Neural cell (in vitro differentiated cells): ENCODE data around the gene SEMG2. TPM values are rescaled to one million over a fixed set of nuclear protein-coding genes. Genes with fewer than 3 reads are reported as not detected.

ENCODE experiments used
- H2AFZ ChIP-seq: fragments of 200-600, 300-800 bp; sonication (generic), shearing (Covaris generic); 2 replicates; pipeline ENCODE4 v1.6.0; 2014; ENCODE audit warnings: low read depth, mild to moderate bottlenecking, antibody characterized with exemption, low read length, moderate library complexity
- H3F3A ChIP-seq: fragments of 200-600 bp; shearing (Covaris generic); 2 replicates; pipeline ENCODE4 v1.6.1; 2016; ENCODE audit warnings: mild to moderate bottlenecking, moderate library complexity, mixed read lengths, antibody characterized with exemption, low read length; ENCODE audit not compliant: insufficient read depth, poor library complexity, severe bottlenecking
- H3K27ac ChIP-seq: fragments of 200-600, 300-800 bp; sonication (generic), shearing (Covaris generic); 2 replicates; pipeline ENCODE4 v1.5.1; 2014; ENCODE audit warnings: mild to moderate bottlenecking, low read length, moderate library complexity
- H3K27me3 ChIP-seq: fragments of 300-800, 200-600 bp; sonication (generic), shearing (Covaris generic); 2 replicates; pipeline ENCODE4 v1.6.0; 2014; ENCODE audit warnings: mild to moderate bottlenecking, low read depth, low read length, moderate library complexity; ENCODE audit not compliant: insufficient read depth
- H3K36me3 ChIP-seq: fragments of 300-800, 200-600 bp; sonication (generic), shearing (Covaris generic); 2 replicates; pipeline ENCODE4 v1.5.1; 2014; ENCODE audit warnings: mild to moderate bottlenecking, antibody characterized with exemption, low read length, moderate library complexity; ENCODE audit not compliant: insufficient read depth
- H3K4me2 ChIP-seq: fragments of 300-800, 200-600 bp; sonication (generic), shearing (Covaris generic); 2 replicates; pipeline ENCODE4 v1.6.0; 2014; ENCODE audit warnings: mild to moderate bottlenecking, low read length
- H3K4me3 ChIP-seq: fragments of 300-800, 200-600 bp; sonication (generic), shearing (Covaris generic); 2 replicates; pipeline ENCODE4 v1.5.1; 2014; ENCODE audit warnings: mild to moderate bottlenecking, low read length, moderate library complexity
- H3K79me2 ChIP-seq: fragments of 200-600 bp; shearing (Covaris generic); replicated peaks from 2 replicates; pipeline ENCODE4 v1.6.0; 2014; ENCODE audit warnings: mild to moderate bottlenecking, low read length, moderate library complexity; ENCODE audit not compliant: insufficient read depth
- H3K9ac ChIP-seq: fragments of 300-800, 200-600 bp; sonication (generic), shearing (Covaris generic); 2 replicates; pipeline ENCODE4 v1.6.1; 2016; ENCODE audit warnings: mild to moderate bottlenecking, low read length, mixed read lengths
- H3K9me2 ChIP-seq: fragments of 200-600 bp; shearing (Covaris generic); 2 replicates; pipeline ENCODE4 v1.6.1; 2016; ENCODE audit warnings: mild to moderate bottlenecking, low read length, mixed read lengths; ENCODE audit not compliant: insufficient read depth
- H3K9me3 ChIP-seq: fragments of 200-600, 300-800 bp; sonication (generic), shearing (Covaris generic); 2 replicates; pipeline ENCODE4 v1.6.1; 2016; ENCODE audit warnings: mild to moderate bottlenecking, mixed run types, low read length, moderate library complexity, mixed read lengths
- H4K20me1 ChIP-seq: fragments of 200-600 bp; shearing (Covaris generic); 2 replicates; pipeline ENCODE4 v1.6.1; 2016; ENCODE audit warnings: mild to moderate bottlenecking, mixed run types; ENCODE audit not compliant: insufficient read depth
- CTCF ChIP-seq: fragments of 450-650 bp; IDR thresholded peaks from 2 replicates; pipeline ENCODE4 v1.5.1; 2014; ENCODE audit warnings: antibody characterized with exemption, mild to moderate bottlenecking, moderate library complexity; ENCODE audit not compliant: poor library complexity, severe bottlenecking
- EP300 ChIP-seq: fragments of 450-650 bp; conservative IDR thresholded peaks from 2 replicates; pipeline ENCODE4 v1.6.1; 2014; ENCODE audit warnings: antibody characterized with exemption, mild to moderate bottlenecking, moderate library complexity; ENCODE audit not compliant: poor library complexity, severe bottlenecking
- EZH2 ChIP-seq: fragments of 200-600, 300-800 bp; shearing (Covaris generic), sonication (generic); IDR thresholded peaks from 2 replicates; pipeline ENCODE4 v1.6.1; 2014; ENCODE audit warnings: antibody characterized with exemption, low read length, borderline replicate concordance, mild to moderate bottlenecking; ENCODE audit not compliant: insufficient read depth, poor library complexity, severe bottlenecking
- MXI1 ChIP-seq: fragments of 450-650 bp; conservative IDR thresholded peaks from 2 replicates; pipeline ENCODE4 v1.6.1; 2014; ENCODE audit warnings: antibody characterized with exemption, mild to moderate bottlenecking; ENCODE audit not compliant: poor library complexity, severe bottlenecking
- POLR2AphosphoS5 ChIP-seq: IDR thresholded peaks from 2 replicates; pipeline ENCODE4 v1.6.1; 2012
- RAD21 ChIP-seq: fragments of 450-650 bp; conservative IDR thresholded peaks from 2 replicates; pipeline ENCODE4 v1.6.1; 2014; ENCODE audit warnings: antibody characterized with exemption, mild to moderate bottlenecking, moderate library complexity
- REST ChIP-seq: IDR thresholded peaks from 2 replicates; pipeline ENCODE4 v1.6.1; 2012; ENCODE audit warnings: borderline replicate concordance
- SMC3 ChIP-seq: fragments of 450-650 bp; conservative IDR thresholded peaks from 2 replicates; pipeline ENCODE4 v1.6.1; 2014; ENCODE audit warnings: antibody characterized with exemption, mild to moderate bottlenecking, moderate library complexity; ENCODE audit not compliant: poor library complexity
- TAF1 ChIP-seq: IDR thresholded peaks from 2 replicates; pipeline ENCODE4 v1.6.1; 2012; ENCODE audit warnings: low read depth
- polyA plus RNA-seq: library from polyadenylated mRNA; depleted of rRNA; stranded (reverse); fragments of >200 nt; gene quantifications from 2 replicates; pipeline ENCODE4 v1.2.3, GENCODE V29; 2014

The SEMG2 gene
- polyA plus RNA-seq, 1 donor from 2014 or later = not detected

- H3K27me3 ChIP-seq = no peaks in the 10 kb centered on the region
- no peak overlapping the region for H3K27ac ChIP-seq
- no peaks in the 10 kb centered on the region for H3K36me3 ChIP-seq
- no peaks in the 10 kb centered on the region for H4K20me1 ChIP-seq
- TF ChIP-seq TAF1 (no peak), RAD21 (no peak), POLR2AphosphoS5 (no peak), REST (no peak), MXI1 (no peak), EZH2 (no peak), CTCF (no peak), EP300 (no peak), SMC3 (no peak)
- H3F3A ChIP-seq = no peaks in the 10 kb centered on the region
- no peaks in the 10 kb centered on the region for H3K9me2 ChIP-seq
- H3K9ac ChIP-seq = no peak overlapping the region
- no peaks in the 10 kb centered on the region for H3K9me3 ChIP-seq
- no peak overlapping the region for H3K4me3 ChIP-seq
- H3K79me2 ChIP-seq = no peaks in the 10 kb centered on the region
- no peak overlapping the region for H2AFZ ChIP-seq
- H3K4me2 ChIP-seq = no peak overlapping the region
Measured at GRCh38 chr20:45193331-45193730, 27.8 kb upstream of the SEMG2 start.

GRCh38 chr20:45206725-45207124 is 14.4 kb upstream of the SEMG2 start, which contains the start of gene SEMG1:
SEMG1 (plus strand) TSS chr20:45207033; CDS start chr20:45207054, 21 bp downstream.
- Histone ChIP-seq H3K27ac (no peak within 1 kb of the TSS), H3K27me3 (no peaks in the 10 kb centered on the region), H3K36me3 (no peaks in the 10 kb centered on the region), H3K9me3 (no peaks in the 10 kb centered on the region), H3K9ac (no peak within 1 kb of the TSS), H3K4me3 (no peak within 1 kb of the TSS), H3K79me2 (no peaks in the 10 kb centered on the region), H3K9me2 (no peaks in the 10 kb centered on the region), H3K4me2 (no peak within 1 kb of the TSS), H3F3A (no peaks in the 10 kb centered on the region), H4K20me1 (no peaks in the 10 kb centered on the region), H2AFZ (no peak within 1 kb of the TSS)
- TF ChIP-seq RAD21 (no peak), SMC3 (no peak), EZH2 (no peak), CTCF (no peak), EP300 (no peak), MXI1 (no peak), REST (no peak), TAF1 (no peak)
